Kasumi-1 (cell line): ENCODE results near the gene CEACAM3.
"Not testable (repeated sequence)": the region's sequence is repeated elsewhere in the genome, so short reads cannot be mapped to it uniquely, and the experiment has no call there.

ENCODE experiments used
- DNase-seq, 2 experiments: peaks; one replicate each; lab custom pipeline; 2025; lab: John Stamatoyannopoulos, UW

The CEACAM3 gene

DNA sequence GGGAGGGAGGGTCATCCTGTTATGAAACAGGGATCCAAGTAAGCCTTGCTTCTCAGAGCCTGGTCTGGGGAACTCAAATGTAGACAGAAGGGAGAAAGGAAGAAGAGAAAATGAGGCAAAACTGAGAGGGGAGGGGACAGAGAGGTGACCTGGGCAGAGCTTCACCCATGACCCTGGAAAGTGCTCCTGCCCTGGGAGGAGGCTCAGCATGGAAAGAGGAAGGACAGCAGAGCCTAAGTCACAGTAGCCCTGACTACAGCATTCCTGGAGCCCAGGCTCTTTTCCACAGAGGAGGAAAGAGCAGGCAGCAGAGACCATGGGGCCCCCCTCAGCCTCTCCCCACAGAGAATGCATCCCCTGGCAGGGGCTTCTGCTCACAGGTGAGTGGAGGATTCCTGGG lies at the start of gene CEACAM3:
Gene CEACAM3, plus strand, starts transcription at position 226 of the 400 bp plus-strand sequence. Its CDS starts 91 bp downstream, at position 317.
- DNase-seq = no peak

DNA sequence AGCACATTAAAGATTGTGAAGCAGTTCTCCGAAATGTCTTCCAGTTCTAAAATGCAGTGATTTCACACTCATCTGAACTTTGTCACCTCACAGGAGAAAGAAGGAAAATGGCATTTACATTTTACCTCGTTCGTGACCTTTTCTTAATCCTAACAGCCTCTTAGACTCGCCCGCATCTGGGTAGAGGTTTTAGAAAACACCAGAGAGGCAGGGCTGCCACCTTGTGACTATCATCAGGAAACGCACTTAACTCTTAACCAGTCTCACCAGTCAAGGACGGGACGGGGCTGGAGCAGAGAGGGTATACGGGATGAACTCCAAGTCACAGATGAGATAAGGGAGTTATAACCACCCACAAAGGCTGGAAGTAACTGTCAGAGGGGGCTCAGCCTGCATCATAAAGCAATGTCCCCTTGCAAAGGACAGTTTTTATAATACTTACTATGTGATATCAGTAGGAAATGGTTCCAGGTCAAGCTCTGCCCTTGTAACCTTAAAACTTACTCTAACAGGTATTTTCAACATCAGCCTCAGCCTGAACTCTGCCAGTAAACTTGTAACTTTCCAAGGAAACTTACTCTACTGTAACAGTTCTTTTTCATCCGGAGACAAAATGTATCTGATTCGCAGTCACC lies 49.7 kb upstream of the CEACAM3 start:
- peak; percentile 76 to 87 for DNase-seq

DNA sequence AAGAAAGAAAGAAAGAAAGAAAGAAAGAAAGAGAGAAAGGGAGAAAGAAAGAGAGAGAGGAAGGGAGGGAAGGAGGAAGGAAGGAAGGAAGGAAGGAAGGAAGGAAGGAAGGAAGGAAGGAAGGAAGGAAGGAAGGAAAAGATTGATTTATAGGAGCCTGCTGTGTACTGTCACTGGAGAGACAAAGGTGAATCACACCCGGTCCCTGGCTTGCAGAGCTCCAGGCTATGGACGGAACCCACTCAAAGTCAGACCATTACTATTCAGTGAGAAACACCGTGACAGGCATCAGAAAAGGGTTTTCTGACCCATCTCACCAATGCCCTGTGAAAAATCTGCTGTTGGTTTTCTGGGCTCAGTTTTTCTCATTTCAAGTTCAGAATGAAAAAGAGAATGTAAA lies 48.4 kb upstream of the CEACAM3 start:
- no peak for DNase-seq

DNA sequence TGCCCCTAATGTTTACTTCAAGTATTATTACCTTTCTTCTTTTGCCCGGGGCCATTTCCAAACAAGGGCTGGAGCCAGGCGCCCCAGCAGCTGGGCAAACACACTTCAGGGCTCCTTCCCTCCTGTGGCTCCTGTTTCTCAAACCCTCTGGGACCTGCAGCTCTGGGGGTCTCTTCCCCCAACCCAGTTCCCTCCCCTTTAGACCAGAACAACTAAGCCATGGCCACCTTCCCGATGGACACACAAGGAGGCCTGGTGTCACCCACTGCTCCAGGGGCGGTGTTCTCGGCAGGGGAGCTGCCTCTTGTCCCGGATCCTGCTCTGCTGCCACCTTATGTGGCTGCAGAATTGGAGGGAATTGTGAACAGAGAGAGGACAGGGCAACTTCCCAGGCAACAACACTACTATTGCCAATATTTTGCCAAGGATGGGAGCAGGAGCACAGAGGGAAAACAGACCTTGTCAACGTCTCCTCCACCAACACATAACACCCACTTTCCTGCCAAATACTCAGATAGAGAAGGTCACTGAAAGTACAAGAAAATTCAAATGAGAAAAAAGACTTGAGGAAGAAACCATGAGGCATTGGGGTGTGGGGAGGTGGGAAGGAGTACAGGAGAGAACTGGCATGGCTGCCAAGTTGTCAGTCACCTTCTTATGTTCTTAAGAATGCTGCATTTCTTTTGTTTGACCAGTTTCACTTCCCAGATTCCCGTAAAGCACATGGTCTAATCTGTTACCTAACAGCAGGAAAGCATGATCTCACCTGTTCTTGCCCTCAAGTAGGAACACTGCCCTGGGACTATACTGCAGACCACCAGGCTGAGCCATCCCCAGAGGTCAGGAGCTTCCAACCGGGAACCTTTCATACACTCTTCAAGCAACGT lies 45.9 kb upstream of the CEACAM3 start:
- not testable (repeated sequence) for DNase-seq

DNA sequence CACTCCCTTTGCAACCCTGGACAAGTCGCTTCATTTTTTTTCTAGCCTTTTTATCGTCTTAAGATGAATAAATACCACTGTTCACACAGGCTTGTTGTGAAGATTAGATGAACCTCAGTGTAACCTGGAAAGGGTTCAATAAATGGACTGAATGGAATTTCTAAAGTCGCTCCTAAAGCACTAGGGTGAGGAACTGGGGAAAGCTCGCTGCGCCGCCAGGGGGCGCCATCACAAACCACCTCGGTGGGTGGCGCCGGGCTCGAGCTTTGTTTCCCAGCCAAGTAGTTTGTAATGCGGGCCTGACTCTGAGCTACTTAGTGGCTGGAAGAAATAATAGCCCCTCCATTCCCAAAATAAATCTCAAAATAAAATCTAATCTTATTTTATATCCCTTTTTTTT lies 43.2 kb upstream of the CEACAM3 start:
- peak; percentile 45 to 67 for DNase-seq

DNA sequence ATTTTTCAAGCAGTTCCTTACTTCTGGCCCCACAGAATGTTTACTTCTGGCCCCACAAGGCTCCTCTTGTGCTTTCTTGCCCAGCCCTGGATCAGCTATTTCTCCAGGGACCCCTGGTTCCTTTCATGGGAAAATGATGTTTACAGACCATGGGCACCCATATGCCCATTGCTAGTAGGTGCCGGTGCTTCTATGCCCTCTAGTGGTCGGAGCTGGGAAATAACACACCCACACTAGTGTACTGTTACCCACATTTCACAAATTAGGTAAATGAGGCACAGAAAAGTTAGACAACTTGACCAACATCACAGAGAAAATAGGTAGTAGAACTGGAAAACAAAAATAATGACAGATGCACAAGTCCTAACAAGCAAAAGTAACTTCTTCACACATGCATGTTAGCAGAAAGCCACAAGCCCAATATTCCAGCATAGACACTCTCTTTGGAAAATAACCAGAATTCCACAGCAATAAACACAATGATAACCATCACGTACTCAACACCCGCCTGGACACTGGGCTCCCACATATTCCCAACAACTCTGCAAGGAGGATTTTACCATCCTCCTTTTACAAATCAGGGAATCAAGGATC lies 42.4 kb upstream of the CEACAM3 start:
- DNase-seq = peak; percentile 34 to 50

DNA sequence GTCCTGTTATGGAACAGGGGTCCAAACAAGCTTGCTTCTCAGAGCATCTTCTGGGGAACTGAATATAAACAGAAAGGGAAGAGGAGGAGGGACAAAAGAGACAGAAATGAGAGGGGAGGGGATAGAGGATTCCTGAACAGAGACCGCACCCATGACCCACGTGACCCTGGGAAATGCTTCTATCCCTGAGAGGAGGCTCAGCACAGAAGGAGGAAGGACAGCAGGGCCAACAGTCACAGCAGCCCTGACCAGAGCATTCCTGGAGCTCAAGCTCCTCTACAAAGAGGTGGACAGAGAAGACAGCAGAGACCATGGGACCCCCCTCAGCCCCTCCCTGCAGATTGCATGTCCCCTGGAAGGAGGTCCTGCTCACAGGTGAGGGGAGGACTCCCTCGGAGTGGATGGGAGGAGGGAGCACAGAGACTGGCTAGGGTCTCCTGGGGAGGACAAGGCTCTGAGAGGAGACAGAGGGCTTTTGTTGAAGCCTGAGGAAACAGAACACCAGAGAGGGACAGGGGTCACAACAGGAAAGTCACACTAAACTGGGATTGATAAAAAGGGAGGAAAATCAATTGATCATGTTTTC lies 41.0 kb upstream of the CEACAM3 start, which contains the start of gene CEACAM6:
Gene CEACAM6, plus strand, starts transcription at position 203 of the 586 bp plus-strand sequence. Its CDS starts 109 bp downstream, at position 312.
- no peak for DNase-seq

DNA sequence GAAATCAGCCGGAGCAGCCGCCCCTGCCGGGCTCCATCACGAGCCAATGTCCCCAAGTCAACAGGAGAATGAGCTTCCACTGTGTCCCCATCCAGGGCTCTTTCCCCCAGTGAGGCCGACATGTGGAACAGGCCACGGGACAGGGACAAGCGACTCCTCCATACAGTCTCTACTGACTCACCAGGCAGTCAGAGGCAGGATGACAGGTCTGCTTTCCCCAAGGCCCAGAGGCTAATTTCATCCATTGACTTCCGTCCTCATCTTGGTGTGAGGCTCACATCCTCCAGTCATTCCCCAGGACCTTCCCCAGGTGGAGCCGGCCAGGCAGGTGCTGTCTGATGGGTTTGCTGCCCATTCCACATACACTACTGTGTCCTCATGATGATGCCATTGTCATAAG lies 37.5 kb upstream of the CEACAM3 start:
- no peak for DNase-seq

DNA sequence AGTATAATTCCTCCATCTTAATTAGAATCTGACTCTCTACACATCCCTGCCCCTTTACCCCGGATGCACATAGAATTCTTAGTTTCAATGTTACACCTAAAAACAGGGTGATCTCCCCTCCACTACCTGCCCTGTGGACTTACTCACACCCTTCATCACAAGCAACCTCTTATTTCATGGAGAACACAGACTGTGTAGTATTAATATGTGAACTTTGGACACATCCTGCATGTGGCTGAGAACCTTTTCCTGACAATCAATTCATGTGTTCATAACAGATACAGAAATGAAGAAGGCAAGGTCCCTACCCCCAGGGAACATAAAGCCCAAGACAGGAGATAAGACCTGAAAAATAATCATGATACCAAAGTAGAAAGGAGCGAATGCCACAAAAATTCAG lies 29.3 kb upstream of the CEACAM3 start:
- DNase-seq = no peak

DNA sequence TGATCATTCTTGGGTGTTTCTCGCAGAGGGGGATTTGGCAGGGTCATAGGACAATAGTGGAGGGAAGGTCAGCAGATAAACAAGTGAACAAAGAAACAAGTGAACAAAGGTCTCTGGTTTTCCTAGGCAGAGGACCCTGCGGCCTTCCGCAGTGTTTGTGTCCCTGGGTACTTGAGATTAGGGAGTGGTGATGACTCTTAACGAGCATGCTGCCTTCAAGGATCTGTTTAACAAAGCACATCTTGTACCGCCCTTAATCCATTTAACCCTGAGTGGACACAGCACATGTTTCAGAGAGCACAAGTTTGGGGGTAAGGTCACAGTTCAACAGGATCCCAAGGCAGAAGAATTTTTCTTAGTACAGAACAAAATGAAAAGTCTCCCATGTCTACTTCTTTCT lies 28.3 kb upstream of the CEACAM3 start:
- not testable (repeated sequence) for DNase-seq

DNA sequence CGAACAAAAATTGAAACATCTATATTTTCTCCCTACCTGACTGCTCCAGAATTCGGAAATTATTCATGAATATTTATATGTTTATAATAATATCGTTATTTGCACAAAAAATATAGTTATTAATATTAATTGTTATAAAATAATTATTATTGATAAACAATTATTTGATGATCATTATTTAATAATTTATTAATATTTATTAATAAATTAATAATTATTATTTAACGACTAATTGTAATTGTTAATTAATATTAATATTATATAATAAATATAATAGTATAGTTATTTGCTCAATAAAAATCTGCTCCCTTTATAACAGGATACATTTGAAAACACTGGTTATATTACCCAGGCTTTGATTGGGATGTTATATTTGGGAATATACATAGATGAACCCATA lies 26.8 kb upstream of the CEACAM3 start:
- DNase-seq = no peak

DNA sequence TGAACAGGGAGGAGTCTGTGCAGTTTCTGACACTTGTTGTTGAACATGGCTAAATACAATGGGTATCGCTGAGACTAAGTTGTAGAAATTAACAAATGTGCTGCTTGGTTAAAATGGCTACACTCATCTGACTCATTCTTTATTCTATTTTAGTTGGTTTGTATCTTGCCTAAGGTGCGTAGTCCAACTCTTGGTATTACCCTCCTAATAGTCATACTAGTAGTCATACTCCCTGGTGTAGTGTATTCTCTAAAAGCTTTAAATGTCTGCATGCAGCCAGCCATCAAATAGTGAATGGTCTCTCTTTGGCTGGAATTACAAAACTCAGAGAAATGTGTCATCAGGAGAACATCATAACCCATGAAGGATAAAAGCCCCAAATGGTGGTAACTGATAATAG lies 25.0 kb upstream of the CEACAM3 start:
- DNase-seq = no peak

DNA sequence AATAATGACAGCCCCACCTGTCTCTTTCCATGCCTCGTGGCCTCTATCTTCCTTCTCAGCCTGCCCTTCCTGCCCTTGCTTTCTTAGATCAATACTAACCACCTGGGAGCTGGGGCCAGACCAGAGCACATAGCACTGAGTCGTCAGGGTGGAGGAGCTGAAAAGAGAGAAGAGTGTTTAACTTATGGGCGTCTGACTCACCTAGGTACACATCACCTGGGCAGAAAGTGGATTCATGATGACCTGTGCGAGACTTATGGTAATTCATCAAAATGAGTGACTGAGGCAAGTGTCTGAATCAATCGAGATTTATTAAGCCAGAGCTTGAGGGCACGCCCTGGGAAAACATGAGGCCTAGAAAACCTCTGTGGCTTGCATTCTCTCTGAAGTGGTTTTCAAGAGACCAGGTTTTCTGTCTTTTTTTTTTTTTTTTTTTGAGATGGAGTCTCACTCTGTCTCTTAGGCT lies 21.8 kb upstream of the CEACAM3 start:
- no peak for DNase-seq

DNA sequence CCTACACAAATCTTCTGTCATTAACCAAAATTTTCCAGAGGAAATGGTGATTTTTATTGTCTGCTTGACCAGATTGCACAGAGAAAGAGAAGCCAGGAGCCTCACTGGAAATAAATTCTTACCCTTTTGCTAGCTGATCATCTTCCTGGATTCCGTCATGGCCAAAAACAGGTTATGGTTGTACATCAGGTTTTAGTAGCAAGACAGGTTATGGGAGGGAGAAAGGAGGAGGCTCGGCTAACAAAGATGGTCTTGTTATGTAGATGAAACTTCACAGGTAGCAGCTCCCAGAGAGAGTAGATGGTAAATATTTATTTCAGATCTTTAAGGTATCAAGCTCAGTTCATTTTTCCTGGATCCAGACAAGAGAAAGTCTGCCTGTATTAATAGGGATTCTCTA lies 19.7 kb upstream of the CEACAM3 start:
- DNase-seq = no peak

DNA sequence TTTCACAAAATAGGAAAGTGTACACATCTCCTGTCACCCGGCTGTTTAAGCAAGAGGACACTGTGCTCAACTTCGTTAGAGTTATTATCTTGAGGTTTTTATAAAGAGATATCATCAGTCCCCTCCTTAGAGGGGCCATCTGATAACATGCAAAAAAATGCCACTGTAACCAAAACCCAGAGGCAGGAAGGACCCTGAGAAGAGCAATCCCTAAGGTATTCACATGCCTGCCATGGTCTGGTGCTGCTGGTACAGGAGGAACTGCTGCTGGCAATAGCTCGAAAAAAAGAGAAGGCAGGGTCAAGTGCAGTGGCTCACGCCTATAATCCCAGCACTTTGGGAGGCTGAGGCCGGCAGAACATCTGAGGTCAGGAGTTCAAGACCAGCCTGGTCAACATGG lies 12.8 kb upstream of the CEACAM3 start:
- no peak for DNase-seq

DNA sequence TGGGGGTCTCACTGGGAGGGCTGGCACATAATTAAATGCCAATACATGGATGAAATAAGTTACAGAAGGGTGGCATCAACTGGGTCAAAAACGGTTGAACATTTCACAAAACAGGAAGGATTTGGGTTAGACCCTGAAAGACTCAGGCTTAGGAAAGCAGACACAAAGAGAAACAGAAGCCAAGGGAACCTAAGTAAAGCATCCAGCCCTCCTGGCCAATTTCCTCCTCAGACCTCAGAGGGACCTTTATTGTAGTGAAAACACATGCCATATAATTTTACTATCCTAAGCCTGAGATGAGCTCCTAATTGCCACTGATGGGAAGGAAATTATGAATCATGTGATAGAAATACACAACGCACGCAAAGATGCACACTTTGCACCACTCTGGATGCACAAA lies 12.1 kb upstream of the CEACAM3 start:
- DNase-seq = peak; percentile 41 to 65

DNA sequence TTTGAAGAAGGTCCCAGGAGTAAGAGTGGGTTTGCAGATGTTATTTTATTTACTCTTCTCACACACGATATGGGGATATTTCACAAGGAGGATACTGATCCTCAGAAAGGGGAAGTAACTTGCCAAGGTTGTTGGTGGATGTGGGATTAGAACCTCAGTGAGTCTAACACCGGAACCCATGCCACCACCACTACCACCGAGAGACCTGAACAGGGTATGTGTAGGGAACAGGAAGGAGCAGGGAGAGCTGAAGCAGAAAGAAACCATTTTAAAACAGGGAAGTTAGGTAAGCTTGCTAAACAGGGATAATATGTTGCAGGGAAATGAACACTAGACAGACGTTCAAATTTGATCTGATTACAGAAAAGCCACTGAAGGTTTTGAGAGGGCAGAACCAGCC lies 11.6 kb upstream of the CEACAM3 start:
- peak; percentile 73 to 86 for DNase-seq

DNA sequence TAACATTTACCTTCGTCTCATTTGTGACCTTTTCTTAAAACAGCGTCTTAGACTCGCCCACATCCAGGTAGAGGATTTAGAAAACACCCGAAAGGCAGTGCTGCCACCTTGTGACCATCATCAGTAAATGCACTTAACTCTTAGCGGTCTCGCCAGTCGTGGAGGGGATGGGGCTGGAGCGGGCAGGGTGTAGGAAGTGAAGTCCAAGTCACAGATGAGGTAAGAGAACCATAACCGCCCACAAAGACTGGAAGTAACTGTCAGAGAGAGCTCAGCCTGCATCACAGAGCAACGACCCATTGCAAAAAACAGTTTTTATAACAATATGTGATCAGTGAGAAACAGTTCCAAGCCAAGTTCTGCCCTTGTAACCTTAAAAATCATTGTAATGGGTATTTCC lies 10.7 kb upstream of the CEACAM3 start:
- DNase-seq = peak; percentile 86 to 89

DNA sequence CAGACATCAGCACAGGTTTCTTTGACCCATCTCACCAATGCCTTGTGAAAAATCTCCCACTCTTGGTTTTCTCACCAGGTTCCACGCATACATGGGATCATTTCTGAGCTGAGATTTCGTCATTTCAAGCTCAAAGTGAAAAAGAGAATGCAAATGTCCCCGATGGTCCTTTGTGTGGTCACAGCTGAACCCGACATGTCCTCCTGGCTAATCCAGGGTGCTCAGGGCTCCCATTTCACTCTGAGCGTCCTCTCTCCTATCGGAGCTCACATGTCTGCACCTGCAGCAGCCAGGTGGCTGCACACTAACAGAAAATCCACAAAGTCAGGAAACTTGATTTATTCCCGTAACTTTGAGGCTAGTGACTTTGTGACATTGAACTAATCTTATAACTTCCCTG lies 9.3 kb upstream of the CEACAM3 start:
- no peak for DNase-seq

DNA sequence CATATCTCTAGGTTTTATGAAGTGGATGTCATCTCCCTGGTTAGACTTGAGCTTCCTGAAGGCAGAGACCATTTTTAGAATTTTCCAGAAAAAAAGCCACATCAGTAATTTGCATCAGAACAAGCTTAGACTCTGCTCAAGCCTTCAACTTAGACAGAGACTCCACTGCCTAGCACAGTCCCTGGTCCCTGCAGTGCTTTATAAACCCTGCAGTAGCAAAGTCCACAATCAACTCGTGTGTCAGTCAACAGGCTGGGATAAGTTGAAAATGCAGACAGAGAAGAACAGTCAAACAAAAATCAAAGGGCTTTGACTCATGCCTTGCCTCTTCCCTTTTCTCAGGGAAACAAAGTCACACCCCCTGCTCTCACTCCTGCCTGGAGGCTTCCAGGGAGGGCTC lies 7.9 kb upstream of the CEACAM3 start:
- DNase-seq = not testable (repeated sequence)

DNA sequence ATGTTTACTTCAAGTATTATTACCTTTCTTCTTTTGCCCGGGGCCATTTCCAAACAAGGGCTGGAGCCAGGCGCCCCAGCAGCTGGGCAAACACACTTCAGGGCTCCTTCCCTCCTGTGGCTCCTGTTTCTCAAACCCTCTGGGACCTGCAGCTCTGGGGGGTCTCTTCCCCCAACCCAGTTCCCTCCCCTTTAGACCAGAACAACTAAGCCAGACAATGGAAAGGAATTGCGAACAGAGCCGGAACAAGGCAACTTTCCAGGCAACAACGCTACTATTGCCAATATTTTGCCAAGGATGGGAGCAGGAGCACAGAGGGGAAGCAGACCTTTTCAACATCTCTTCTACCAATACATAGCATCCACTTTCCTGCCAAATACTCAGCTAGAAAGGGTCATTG lies 7.3 kb upstream of the CEACAM3 start:
- not testable (repeated sequence) for DNase-seq
